GM12891 (cell line): Measurements from ENCODE around the gene SEPTIN2.
A peak's percentile ranks its signal among the peaks of the same experiment; 100 is the strongest.
"Not testable (repeated sequence)": the region's sequence is repeated elsewhere in the genome, so short reads cannot be mapped to it uniquely, and the experiment has no call there.

Experiments
- DNase-seq: peaks from one replicate; pipeline ENCODE4 v3.0.0; 2011; ENCODE audit warnings: low spot score; ENCODE audit not compliant: insufficient read length
- FAIRE-seq: peaks from 2 replicates; lab custom pipeline; 2011; peaks lifted over from hg19 to GRCh38; lab: Jason Lieb, UNC
- PAX5 ChIP-seq: IDR thresholded peaks from 2 replicates; pipeline ENCODE4 v1.6.1; 2011; ENCODE audit warnings: low read length, moderate library complexity, mild to moderate bottlenecking; ENCODE audit not compliant: insufficient read depth, severe bottlenecking
- POLR2A ChIP-seq: IDR thresholded peaks from 2 replicates; pipeline ENCODE4 v1.6.1; 2011; ENCODE audit warnings: low read depth, low read length, control low read depth
- POLR2AphosphoS5 ChIP-seq: IDR thresholded peaks from 2 replicates; pipeline ENCODE4 v1.6.1; 2011; ENCODE audit warnings: low read depth, low read length, control low read depth
- POU2F2 ChIP-seq: IDR thresholded peaks from 2 replicates; pipeline ENCODE4 v1.6.1; 2011; ENCODE audit warnings: low read depth, mild to moderate bottlenecking, control low read depth, low read length, moderate library complexity
- SPI1 ChIP-seq: IDR thresholded peaks from 2 replicates; pipeline ENCODE4 v1.6.1; 2011; ENCODE audit warnings: low read depth, low read length, control low read depth
- TAF1 ChIP-seq: IDR thresholded peaks from 2 replicates; pipeline ENCODE4 v1.6.1; 2011; ENCODE audit warnings: low read depth, low read length, control low read depth

The SEPTIN2 gene

GRCh38 chr2:241312082-241312481 is 3.6 kb upstream of the SEPTIN2 start:
- FAIRE-seq = no peak
- DNase-seq = no peak

GRCh38 chr2:241313543-241314095 is 2.1 kb upstream of the SEPTIN2 start:
- FAIRE-seq = no peak
- no peak for TF ChIP-seq POLR2AphosphoS5
- TF ChIP-seq POU2F2 = no peak
- no peak for TF ChIP-seq POLR2A
- no peak for TF ChIP-seq SPI1
- no peak for TF ChIP-seq PAX5
- no peak for TF ChIP-seq TAF1
- no peak for DNase-seq

More at GRCh38 chr2:241312082-241312481, 3.6 kb upstream of the SEPTIN2 start:
- no peak for TF ChIP-seq POLR2AphosphoS5
- no peak for TF ChIP-seq POLR2A
- no peak for TF ChIP-seq TAF1
- TF ChIP-seq POU2F2 = no peak
- TF ChIP-seq PAX5 = no peak
- TF ChIP-seq SPI1 = no peak

GRCh38 chr2:241314226-241315092 is 1.3 kb upstream of the SEPTIN2 start:
- DNase-seq (no peak), FAIRE-seq (peak; percentile 38)
- TF ChIP-seq POU2F2 = no peak
- no peak; the same call in 1 of the 2 replicates for TF ChIP-seq POLR2AphosphoS5
- TF ChIP-seq TAF1 = 0 out of 2 replicates have a peak, but pooled peaks have one; percentile 26

GRCh38 chr2:241315093-241315878 is 439 bp upstream of the SEPTIN2 start, which contains the start of gene HDLBP:
Gene HDLBP, minus strand, starts transcription at chr2:241315672. Its CDS starts 48,803 bp downstream, at chr2:241266869.
- TF ChIP-seq POU2F2 (peak; percentile 49), TAF1 (peak; percentile 64), POLR2A (no peak; the same call in none of the 2 replicates), POLR2AphosphoS5 (peak; percentile 63), SPI1 (0 out of 2 replicates have a peak, but pooled peaks have one; percentile 10), PAX5 (peak; percentile 99)
- FAIRE-seq (peak; percentile 95), DNase-seq (peak; percentile 94)

GRCh38 chr2:241316825-241317224 is 1.1 kb downstream of the SEPTIN2 start:
- TF ChIP-seq POLR2A = no peak
- TF ChIP-seq TAF1 = no peak
- TF ChIP-seq POU2F2 = no peak
- TF ChIP-seq POLR2AphosphoS5 = no peak
- no peak for TF ChIP-seq SPI1
- no peak for TF ChIP-seq PAX5
- no peak for DNase-seq
- peak; percentile 72 for FAIRE-seq

GRCh38 chr2:241317391-241317790 is 1.7 kb downstream of the SEPTIN2 start:
- DNase-seq = no peak
- no peak for FAIRE-seq
- TF ChIP-seq POLR2AphosphoS5 (0 out of 2 replicates have a peak, but pooled peaks have one; percentile 8), POLR2A (no peak; the same call in 1 of the 2 replicates)

- FAIRE-seq, DNase-seq: not testable (repeated sequence)
Measured at GRCh38 chr2:241318830-241319229, 3.1 kb downstream of the SEPTIN2 start.

- no peak for DNase-seq
- TF ChIP-seq PAX5 (no peak), TAF1 (no peak), POU2F2 (no peak), SPI1 (no peak), POLR2A (no peak), POLR2AphosphoS5 (no peak)
- FAIRE-seq = no peak
Measured at GRCh38 chr2:241320394-241320793, 4.7 kb downstream of the SEPTIN2 start.

GRCh38 chr2:241321033-241321432 is 5.3 kb downstream of the SEPTIN2 start:
- FAIRE-seq (no peak), DNase-seq (no peak)
- TF ChIP-seq POLR2AphosphoS5 = no peak
- TF ChIP-seq PAX5 = no peak
- no peak for TF ChIP-seq SPI1
- TF ChIP-seq TAF1 = no peak
- TF ChIP-seq POLR2A = no peak
- TF ChIP-seq POU2F2 = no peak
